Spleen (tissue), 3 donors: Measurements from ENCODE around the gene BMP2K.

Source experiments
- POLR2A ChIP-seq, 3 donors: fragments of 450-650 bp; IDR thresholded peaks; one replicate each; pipeline ENCODE4 v1.5.1; 2017; ENCODE audit warnings: antibody characterized with exemption in 3 of 3, mild to moderate bottlenecking in 1 of 3
- POLR2AphosphoS5 ChIP-seq, 3 donors: sonication (generic); formaldehyde crosslinking; IDR thresholded peaks; one replicate each; pipeline ENCODE4 v1.5.1; 2017; ENCODE audit warnings: antibody characterized with exemption in 3 of 3

DNA sequence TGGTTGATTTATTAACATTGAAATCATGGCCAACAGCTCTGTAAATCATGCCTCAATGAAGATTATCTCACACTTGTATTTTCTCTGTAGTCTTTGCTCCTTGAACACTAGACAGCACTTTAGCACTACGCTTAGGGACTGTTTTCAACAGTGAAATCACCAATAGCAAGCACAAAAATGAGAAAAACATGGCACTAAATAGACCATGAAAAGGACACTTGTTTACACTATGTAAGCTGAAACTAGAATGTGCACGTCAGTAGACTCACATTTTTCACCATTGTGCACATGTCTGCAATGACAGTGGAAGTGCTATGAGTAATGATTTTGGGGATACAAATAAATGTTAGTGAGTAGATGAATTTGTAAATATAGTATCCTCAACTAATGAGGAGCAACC is 3.1 kb downstream of the BMP2K start:
- no peak for TF ChIP-seq POLR2A (IDR thresholded peaks at IDR 0.05)
- no peak for TF ChIP-seq POLR2AphosphoS5 (IDR thresholded peaks at IDR 0.05)
